HG03045 (cell line): Measurements from ENCODE around the gene OOSP4A.
"Not testable (repeated sequence)": the region's sequence is repeated elsewhere in the genome, so short reads cannot be mapped to it uniquely, and the experiment has no call there.

Source experiments
- ATAC-seq: cut with Tn5 transposase; IDR thresholded peaks from one replicate; pipeline ENCODE4 v1.9.1; 2021; ENCODE audit warnings: mild to moderate bottlenecking, moderate library complexity; ENCODE audit not compliant: unreplicated experiment

Gene OOSP4A

GRCh38 chr11:59973097-59973496, 9.3 kb downstream of the OOSP4A start:
- ATAC-seq: no peak

- no peak for ATAC-seq
Measured at GRCh38 chr11:59981106-59981770, 17.4 kb downstream of the OOSP4A start.

DNA sequence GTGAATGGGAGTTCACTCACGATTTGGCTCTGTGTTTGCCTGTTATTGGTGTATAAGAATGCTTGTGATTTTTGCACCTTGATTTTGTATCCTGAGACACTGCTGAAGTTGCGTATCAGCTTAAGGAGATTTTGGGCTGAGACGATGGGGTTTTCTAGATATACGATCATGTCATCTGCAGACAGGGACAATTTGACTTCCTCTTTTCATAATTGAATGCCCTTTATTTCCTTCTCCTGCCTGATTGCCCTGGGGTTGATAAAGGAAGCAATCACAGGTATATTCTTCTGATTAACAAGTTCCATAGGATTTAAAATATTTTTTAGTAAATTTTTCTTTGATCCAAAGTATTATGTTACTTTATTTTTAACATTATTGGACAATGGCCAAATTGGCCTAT, 18.2 kb downstream of the OOSP4A start:
- not testable (repeated sequence) for ATAC-seq

- no peak for ATAC-seq
Measured at GRCh38 chr11:59983212-59983611, 19.4 kb downstream of the OOSP4A start.

- no peak for ATAC-seq
Measured at GRCh38 chr11:59984368-59984767, 20.5 kb downstream of the OOSP4A start.

DNA sequence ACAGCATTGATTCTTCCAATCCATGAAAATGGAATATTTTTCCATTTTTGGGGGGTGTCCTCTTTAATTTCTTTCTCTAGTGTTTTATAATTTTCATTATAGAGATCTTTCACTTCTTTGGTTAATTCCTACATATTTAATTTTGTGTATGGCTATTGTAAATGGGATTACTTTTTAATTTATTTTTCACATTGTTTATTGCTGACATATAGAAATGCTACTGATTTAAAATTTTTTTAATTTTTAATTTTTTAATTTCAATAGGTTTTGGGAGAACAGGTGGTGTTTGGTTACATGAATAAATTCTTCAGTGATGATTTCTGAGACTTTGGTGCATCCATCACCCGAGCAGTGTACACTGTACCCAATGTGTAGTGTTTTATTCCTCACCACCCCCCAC, 26.6 kb downstream of the OOSP4A start:
- no peak for ATAC-seq

DNA sequence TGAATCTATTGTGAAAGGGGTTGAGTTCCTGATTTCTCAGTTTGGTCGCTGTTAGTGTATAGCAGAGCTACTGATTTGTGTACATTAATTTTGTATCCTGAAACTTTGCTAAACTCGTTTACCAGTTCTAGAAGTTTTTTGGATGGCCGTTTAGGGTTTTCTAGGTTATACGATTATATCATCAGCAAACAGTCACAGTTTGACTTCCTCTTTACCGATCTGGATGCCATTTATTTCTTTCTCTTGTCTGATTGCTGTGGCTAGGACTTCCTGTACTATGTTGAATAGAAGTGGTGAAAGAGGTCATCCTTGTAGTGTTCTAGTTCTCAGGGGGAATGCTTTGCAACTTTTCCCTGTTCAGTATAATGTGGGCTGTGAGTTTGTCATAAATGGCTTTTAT, 28.6 kb downstream of the OOSP4A start:
- no peak for ATAC-seq

DNA sequence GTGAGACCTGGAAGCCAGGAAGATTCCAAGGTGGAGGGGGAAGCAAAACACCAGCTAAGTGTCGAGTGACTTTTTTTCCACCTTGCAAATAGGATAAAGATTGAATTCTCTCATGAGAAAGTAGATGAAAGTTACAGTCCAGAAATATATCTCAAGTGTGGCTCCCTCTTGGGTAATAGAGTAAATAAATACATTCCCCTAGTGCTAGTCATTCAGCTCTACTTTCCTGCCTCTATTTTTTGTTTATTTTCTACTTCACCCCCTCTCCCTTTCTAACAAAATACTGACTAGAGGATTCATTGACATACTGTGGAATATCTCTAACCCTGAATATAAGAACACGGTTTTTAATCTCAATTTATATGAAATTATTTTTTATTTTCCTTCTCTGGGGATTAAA, 34.0 kb downstream of the OOSP4A start:
- no peak for ATAC-seq

- ATAC-seq: no peak
Measured at GRCh38 chr11:59999691-60000090, 35.9 kb downstream of the OOSP4A start.

- no peak for ATAC-seq
Measured at GRCh38 chr11:60003729-60004128, 39.9 kb downstream of the OOSP4A start.

GRCh38 chr11:60005360-60005759, 41.5 kb downstream of the OOSP4A start:
- ATAC-seq: no peak

- no peak for ATAC-seq
Measured at GRCh38 chr11:60016881-60017280, 53.0 kb downstream of the OOSP4A start, which contains the start of gene OOSP4B. Gene OOSP4B (plus strand): TSS chr11:60017181.

DNA sequence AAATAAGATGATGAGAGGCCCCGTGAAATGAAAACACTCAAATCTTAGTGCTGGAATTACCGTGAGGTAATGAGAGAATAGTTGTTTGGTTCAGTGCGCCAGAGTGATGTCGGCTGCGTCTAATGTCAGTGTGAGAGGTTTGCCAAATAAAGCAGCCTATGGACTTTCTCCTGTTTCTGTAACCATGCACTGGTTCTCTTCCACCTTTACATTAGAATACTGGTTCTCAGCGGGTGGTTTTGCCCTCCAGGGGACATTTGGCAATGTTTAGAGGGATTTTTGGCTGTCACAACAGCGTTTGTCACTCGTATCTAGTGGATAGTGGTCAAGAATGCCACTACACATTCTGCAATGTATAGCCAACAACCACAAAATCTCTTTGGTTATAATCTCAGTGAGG, 54.2 kb downstream of the OOSP4A start:
- ATAC-seq: no peak
